Inflammatory macrophage treated with lipopolysaccharide for 1 hour (primary cell): ENCODE data around the gene BTBD16.

Experiments
- DNase-seq, 2 donors: peaks; one replicate each; pipeline ENCODE4 v3.0.0-alpha.2; 2020 to 2022

Gene BTBD16

DNA sequence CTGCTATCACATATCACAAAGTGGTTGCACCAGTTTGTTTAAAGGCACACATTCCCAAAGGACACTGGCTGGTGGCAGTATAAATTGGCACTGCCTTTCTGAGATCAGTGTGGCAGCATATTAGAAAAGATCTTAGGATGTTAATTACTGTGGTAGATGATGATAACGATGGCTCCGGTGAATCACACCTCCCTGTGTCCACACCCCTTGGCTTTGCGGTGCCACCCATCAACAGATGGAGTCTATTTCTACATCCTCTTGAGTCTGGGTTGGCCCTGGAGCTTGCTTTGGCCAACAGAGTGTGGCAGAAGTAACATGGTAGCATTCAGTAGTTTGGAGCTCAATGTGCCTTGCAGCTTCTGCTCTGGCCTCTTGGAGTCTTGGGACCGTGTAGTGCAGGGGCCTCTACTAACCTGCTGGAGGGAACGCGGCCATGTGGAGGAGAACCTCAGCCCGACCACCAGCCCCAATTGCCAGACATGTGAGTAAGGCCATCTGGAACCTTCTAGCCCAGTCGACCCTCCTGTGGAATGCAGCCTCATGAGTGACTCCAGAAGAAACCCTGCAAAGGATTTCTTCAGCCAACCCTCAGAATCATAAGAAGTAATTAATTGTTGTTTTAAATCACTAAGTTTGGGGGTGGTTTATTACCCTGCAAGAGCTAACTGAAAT, 76.2 kb downstream of the BTBD16 start:
- no peak for DNase-seq

DNA sequence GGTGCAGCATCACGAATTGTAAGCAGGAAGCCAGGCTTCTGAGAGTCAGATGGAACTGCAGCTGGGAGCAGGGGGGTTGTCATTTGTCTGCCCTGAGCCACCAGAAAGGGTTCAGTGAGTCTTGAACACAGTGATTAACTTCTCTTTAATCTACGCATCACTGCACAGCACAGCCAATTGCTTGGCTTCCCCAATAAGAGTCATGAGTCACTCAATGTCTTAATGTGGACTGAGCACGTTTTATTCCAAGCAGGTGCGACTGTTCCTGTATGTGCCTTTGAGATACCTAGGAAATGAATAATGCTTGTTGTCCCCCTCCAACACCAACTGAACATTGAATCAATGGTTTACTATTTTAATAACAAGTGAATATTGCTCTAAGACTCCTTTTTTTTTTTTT, 77.4 kb downstream of the BTBD16 start:
- no peak for DNase-seq

DNA sequence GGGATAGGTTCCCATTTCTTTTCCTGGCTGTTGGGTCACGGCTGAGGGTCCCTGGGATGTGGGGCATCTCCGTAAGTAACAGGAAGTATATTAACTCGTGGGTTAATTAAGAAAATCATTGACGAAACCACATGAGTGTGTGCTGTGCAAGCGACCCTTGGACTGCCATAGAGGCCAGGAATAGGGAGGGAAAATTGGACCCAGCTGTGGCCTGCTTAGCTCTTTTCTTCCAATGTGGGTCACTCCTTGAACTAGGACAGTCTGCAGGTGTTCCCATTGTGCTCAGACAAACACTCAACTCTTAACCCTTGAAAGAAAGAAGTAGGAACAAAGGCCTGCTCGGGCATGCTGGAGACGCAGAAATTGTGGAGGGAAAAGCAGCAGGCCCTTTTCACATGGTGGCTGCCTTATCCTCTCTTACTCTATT, 77.9 kb downstream of the BTBD16 start:
- no peak for DNase-seq

DNA sequence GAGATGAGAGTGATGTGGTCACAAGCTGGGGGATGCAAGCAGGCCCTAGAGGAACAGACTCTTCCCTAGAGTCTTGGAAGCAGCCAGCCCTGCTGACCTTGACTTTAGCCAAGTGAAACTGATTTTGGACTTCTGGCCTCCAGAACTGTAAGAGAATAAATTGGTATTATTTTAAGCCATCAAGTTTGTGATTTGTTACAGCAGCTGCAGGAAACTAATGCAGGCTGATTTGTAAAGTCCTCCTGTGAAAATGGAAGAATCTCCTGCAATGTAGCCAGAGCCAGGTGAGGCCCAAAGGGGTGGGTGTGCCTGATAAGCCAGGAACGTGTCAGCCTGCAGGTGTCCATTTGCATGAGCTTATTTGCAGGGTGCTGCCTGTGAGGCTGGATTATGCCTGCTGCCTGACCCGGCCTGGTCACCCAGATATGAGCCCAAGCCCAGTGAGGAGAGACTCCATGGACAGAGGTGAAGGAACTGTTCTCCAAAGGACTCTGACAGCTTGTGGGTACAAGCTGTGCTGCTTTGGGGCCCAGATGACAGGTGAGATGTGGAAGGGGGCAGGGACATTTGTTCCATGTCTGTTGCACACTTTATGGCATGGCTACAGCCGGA, 78.8 kb downstream of the BTBD16 start:
- no peak for DNase-seq

DNA sequence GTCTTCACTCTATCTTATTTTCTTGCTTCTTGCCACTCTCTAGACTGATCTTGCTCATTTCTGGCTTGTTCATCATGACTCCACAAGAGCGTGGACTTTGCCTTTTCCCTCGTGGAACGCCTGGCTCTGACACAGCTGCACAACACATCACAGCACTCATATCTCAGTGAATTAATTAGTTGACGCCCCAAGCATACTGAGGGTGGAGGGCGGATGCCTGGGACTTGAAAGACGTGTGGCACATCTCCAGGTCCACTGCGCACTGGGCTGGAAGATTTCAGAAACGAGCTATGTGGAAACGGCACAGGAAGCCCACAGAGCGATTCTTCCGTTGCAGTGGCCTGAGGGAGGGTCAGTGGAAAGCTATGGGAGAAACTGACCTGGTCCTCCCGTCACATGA, 79.8 kb downstream of the BTBD16 start:
- DNase-seq = no peak

DNA sequence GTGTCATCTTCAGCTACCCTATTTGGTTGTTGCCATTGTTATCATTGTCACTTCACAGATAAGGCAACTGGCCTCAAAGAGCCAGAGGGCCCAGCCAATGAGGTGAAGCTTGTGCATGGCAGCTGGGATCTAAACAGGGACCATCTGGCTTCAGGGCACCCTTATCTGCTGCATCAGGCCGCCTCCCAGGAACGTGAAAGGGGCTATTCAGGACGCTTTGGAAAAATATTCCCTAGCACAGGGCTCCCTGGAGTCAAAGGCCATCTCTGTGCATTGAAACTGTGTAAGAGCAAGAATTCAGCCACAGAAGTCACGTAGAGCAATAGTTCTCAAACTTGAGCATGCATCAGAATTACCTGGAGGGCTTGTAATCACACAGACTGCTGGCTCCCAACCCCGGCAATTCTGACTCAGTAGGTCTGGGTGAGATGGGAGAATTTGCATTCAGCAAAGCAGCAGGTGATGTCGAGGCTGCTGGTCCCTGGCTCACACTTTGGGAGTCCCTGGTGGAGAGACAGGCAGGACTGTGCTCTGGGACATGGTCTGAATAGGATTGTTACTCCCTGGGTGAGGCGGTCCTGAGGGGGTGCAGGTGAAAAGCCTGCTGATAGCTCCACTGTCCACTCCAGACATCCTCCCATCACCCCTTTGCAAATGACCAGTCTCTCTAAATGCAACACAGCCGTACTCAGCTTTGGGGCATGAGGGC, 81.9 kb downstream of the BTBD16 start:
- DNase-seq = no peak

DNA sequence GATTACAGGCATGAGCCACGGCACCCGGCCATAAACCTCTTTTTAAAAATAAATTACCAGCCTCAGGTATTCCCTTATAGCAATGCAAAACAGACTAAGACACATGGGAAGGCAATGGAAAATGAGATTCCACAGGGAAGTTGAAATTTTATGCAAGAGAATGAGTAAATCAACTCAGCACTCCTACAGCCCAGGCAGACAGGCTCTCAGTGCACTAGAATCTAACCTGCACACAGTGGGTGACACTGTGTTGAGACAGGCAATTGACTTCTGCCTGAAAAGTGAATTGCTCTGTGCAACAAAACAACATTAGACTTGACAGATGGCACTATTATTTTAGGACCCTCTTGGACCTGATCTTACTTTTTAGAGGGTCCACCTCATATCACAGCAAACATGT, 83.3 kb downstream of the BTBD16 start:
- no peak for DNase-seq

DNA sequence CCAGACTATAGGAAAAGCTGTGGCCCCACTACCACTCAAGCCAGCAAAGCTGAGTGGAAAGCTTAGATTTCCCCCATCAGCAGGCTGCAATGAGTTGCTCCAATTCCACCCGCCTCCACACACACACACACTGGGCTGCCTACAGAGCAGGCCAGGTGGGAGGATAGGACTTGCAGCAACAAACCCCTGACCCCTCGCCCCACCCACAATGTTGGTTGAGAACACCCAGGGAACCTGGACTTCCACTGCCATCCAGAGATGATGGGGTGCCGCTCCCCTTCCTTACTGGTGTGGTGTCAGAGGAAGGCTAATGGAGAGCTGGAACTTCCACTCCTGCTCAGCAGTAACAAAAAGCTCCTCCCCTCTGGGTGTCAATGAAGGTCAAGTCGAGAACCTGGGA, 86.6 kb downstream of the BTBD16 start:
- no peak for DNase-seq

DNA sequence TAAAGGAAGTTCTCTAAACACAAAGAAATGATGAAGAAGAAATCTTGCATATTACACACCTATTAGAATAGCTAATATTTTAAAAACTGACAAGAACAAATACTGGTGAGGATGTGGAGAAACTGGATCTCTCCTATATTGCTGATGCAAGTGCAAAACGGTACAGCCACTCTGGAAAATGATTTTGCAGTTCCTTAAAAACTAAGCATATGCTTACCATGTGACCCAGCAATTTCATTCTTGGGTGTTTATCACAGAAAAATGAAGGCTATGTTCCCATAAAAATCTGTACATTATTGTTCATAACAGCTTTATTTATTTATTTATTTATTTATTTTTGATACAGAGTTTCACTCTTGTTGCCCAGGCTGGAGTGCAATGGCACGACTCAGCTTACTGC, 88.5 kb downstream of the BTBD16 start:
- DNase-seq = no peak

DNA sequence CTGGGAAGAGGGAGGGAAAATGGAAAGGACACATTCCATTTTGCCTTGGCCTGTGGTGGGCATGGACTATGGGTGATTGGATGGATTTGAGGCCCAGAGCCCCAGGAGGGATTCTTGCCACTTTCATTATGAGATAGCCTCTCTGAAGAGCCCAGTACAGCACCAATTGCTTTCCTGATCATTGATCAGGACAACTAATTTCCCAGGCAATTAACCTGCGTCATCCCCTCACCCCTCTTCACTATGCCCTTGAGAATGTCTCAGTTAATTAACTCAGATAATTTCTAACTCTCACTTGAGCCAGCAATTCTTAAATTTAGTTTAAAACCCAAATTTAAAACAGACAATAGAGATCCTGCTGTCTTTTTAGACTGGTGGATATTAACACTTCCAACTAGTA, 90.0 kb downstream of the BTBD16 start:
- no peak for DNase-seq

DNA sequence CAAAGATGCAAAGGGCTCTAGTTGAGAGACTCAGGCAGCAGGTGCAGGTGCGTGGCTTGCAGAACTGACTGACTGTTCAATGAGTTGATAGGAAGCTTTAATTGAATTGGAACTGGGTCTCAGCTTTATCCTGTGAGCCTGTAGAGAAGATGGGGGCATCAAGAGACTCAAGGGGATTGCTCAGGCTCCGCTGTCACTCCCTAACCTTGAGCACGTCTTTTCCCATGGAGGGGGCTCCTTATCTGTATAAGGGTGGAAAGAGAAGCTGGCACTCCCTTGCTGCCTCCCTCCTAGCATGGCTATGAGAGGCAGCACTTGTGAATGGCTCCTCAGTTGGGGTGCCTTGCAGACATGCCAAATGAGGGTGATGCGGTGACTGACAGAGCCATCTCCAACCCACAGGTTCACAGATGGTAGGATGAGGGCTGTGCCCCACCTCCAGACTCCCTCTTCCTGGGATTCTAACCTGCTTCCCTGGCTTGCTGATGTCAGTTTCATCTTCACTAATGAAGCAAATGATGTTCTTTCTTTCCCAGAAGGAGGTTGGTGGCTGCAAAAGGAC, 91.0 kb downstream of the BTBD16 start:
- DNase-seq = no peak

DNA sequence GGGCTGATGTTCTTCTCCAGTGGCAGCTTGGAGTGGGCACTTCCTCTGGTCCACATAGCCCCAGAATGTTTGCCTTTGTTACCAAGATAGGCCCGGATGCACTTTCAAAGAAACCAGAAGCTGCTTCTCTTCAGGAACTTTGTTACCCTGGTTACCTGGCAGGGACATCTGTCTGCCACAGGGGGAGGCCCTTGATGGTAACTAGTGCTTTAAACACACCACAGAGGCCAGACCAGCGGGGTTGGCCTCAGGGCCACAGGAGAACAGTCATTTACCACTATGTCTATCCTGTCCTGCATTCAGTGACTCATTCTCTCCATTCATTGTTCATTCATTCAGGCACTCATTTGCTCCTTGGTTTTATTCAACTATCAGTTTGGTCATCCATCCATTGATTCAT, 91.5 kb downstream of the BTBD16 start:
- no peak for DNase-seq

DNA sequence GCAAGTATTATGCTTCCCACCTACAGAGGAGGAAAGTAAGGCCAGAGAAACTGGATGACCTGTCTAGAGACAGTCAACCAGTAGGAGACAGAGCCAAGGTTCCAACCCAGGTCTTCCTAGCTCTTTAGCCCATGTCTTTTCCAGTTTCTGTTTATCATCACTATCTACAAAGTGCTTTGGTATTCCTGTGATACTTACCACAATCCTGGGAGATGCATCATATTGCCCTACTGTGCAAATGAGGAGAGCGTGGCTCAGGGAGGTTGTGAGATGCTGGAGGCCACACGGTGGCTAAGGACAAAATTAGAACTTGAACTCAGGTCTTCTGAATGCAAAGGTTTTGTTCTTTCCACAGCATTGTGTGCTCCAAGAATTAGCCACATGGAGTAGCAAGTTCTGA, 92.2 kb downstream of the BTBD16 start:
- no peak for DNase-seq

DNA sequence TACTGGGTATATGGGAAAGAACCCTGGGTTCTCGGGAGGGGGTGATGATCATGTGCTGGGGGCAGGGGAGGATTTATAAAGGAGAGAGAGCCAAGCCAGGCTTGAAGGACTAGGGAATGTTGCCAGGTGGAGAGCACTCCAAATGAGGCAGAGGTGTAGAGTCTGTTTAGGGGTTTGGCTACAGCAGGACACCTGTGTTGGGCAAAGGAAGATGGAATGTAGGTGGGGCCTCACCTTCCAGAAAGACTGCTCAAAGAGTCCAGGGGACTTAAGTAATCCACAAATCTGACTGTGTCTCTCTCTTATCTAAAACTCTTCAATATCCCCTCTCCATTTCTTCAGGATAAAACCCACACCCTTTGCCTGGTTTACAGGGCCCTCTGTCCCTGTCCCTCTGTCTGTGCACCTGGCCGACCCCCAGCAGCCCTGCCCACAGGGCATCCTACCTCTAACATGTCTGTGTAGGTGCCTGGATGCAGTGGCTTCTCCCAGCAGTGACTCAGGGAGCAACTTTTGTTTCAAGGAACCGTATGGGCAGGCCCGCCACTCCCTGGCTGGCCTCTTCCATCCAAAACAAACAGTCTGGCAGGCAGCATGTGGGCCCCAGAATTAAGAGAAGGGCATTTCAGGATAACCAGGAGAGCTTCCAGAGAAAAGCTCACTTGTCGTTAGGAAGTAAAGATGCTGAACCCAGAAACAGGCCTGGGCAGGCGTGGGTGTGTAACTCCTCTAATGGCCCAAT, 92.8 kb downstream of the BTBD16 start:
- no peak for DNase-seq

DNA sequence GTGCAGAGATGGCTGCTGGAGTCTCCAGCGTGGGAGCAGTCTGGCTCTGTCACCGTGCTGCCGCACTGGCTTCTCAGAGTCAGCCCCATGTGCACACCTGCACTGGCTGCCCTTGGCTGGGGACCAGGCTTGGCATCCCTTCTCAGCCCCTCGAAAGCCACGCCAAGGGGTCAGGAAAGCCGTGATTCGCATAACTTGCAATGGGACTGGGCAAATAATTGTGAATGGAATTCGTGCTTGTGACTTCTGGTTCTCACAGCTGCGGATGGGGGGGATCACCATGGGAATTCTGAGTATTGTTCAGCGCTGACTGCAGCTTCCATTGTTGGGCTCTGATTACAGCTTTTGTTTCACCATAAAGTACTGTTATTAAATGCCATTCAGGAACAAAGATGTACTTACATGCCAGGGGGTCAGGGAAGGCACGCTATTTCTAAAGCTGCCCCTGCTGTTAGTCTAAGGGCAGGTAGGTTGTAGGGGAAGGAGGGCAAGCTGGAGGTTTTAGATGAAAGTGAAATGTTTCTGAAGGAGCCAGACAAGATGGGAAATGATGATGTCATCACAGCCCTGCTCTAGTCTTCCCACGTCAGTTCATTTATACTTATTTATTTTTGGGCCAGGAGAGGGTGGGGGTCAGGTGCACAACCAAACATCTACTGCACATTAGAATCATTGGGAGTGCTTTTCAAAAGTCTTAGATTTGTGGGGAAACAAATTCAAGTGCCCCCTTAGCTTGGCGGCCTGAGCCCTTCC, 97.6 kb downstream of the BTBD16 start:
- no peak for DNase-seq

DNA sequence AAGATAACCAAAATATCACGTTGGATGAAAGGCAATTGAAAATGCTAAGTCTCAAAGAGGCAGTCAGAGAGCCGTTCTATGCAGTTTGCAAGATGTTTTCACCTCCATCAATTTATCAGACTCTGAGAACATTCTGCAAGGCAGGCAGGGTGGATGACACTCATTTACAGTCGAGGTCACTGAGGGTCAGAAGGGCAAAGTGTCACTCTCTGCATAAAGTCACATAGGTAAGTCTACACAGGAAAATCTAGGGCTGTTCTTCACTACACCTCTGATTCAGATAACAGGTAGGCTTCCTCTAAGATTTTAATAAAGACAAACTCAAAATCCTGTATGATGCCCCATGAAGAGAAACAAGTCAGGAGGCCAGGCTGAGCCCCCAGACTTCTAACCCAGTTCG, 102.0 kb downstream of the BTBD16 start:
- no peak for DNase-seq

DNA sequence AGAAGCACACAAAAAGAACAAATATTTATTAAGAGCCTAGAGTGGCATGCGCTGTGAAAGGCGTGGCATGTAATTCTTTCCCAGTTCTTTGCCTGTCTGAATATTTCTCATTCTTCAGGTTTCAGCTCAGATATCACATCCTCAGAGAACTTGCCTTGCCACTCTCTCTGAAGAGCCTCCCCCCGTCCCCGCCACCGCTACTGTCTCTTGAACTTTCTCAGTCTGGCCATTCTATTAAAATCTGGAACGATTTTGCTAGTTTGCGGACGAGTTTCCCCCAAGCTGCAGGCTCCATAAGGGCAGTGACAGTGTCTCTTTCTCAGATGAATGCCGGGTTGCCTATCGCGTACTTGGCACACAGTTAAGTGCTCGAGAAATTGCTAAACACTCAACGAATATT, 102.6 kb downstream of the BTBD16 start:
- no peak for DNase-seq

DNA sequence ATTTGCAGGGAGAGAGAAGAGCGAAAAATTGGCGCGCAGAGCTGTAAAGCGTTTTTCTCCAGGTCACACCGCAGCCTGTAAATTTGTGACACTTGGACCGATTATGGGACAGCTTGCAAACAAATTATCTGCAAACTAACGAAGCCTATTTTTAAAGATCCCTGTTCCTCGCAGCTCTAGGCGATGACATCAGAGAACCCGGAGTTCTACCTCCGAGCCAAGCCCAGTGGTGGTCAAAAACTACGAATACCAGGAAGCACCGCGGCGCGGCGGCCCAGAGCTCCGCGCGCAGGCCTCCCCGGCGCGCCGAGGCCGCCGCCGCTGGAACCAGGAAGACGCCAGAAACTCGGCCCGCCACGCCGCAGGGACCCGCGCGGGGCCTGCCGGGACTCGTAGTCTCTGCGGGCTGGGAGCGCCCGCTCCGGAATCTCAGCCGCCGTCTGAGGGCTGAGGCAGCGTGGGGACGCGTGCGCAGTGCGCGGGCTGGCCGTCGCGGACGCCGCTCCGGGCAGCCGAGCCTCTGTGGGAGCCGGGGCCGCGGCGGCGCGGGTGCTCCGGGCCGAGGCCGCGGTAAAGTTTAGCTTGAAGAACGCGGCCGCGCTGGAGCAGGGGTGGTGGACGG, 103.3 kb downstream of the BTBD16 start, which contains the start of gene PLEKHA1:
Gene PLEKHA1 (plus strand): TSS at position 472 of the 622 bp plus-strand sequence. CDS start 18,493 bp downstream, outside the sequence.
- DNase-seq = peak; percentile 94 to 95

DNA sequence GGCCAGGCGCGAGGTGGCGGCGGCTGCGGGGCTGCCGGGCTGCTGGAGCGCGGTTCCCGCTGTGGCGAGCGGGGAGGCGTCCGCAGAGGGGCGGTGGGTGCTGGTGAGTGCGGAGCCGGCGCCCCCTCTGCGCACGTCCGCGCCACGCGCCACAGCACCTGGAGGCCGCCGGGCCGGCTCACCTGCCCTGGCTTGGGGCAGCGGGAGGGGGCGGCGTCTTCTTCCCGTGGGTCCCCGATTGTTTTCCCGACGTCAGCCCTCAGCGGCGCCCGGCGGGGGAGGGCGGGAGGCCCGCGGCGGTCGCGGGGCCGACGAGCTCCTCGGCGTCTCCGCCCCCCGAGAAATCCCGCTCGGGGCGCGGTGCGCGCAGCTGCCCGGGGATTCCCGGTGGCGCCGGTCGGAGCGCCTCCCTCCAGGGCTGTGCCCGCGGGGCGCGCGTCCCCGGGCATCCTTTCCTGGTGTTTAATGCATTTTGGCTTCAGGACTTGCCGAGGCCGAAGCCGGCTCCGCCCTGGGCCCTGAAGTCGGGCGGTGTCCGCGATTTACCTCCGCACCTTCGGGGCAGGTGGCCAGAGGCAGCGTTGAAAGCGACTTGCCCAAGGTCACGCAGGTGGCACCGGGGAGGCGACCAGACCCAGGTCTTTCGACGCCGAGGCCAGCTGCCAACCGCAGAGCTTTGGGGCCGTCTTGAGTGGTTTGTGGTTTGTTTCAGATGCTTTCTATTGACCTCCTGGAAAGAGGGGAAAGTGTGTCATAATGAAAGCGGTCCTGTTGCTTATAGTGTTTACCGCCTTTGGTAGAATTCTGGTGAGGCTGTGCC, 104.0 kb downstream of the BTBD16 start:
- peak; percentile 77 for DNase-seq

DNA sequence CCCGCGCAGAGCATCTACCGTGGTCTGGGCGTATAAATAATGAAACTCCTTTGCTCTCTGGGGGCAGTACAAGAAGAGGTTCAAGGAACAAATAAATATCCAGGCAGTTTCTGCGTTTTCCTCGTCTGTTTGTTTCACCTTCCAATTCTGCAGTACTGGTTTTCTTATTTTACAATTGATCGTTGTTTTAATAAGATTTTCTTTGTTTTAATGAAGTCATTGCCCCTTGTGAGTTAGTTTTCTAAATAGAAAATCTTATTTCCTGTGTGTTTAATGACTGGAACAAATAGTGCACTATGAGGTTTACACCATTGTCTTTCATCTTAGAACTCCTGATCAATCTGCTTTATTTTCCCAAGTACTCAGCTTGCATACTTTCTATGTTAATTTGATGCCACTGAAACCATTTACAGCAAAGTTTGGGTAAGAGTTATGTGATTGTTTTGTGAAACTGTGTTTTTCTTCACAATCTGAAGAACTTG, 104.6 kb downstream of the BTBD16 start:
- no peak for DNase-seq
